Glutamatergic neuron (in vitro differentiated cells): ENCODE data around the gene MAPT. TPM values are rescaled to one million over a fixed set of nuclear protein-coding genes. Genes with fewer than 3 reads are reported as not detected.

Source experiments
- DNase-seq: peaks from one replicate; pipeline ENCODE4 v3.0.0; 2022
- H3K27ac Mint-ChIP-seq: one replicate; pipeline ENCODE4 v1.8.0; 2020; ENCODE audit warnings: mild to moderate bottlenecking, mixed read lengths, inconsistent platforms; ENCODE audit not compliant: unreplicated experiment
- H3K27me3 Mint-ChIP-seq: one replicate; pipeline ENCODE4 v1.8.0; 2020; ENCODE audit warnings: mild to moderate bottlenecking, moderate library complexity, mixed read lengths, inconsistent platforms; ENCODE audit not compliant: unreplicated experiment
- H3K36me3 Mint-ChIP-seq: one replicate; pipeline ENCODE4 v1.8.0; 2020; ENCODE audit warnings: mild to moderate bottlenecking, mixed read lengths, inconsistent platforms; ENCODE audit not compliant: unreplicated experiment
- H3K4me1 Mint-ChIP-seq: one replicate; pipeline ENCODE4 v1.8.0; 2020; ENCODE audit warnings: mild to moderate bottlenecking, low read depth, mixed read lengths, inconsistent platforms; ENCODE audit not compliant: unreplicated experiment
- H3K4me3 Mint-ChIP-seq: one replicate; pipeline ENCODE4 v1.8.0; 2020; ENCODE audit warnings: mild to moderate bottlenecking, mixed read lengths, inconsistent platforms; ENCODE audit not compliant: unreplicated experiment
- H3K9me3 Mint-ChIP-seq: one replicate; pipeline ENCODE4 v1.8.0; 2020; ENCODE audit warnings: mild to moderate bottlenecking, moderate library complexity, mixed read lengths, inconsistent platforms; ENCODE audit not compliant: unreplicated experiment
- long read RNA-seq: library from polyadenylated mRNA; unstranded; transcript quantifications from one replicate; pipeline ENCODE4 v2.0.0, GENCODE V29; 2020; ENCODE audit not compliant: unreplicated experiment
- total RNA-seq: library from RNA; stranded (reverse); fragmentation: NEBNext Ultra II Directional; extraction: Animal tissue kit (Norgen Biotek cat#: 25700); gene quantifications from one replicate; pipeline ENCODE4 v1.2.1, GENCODE V29; 2021; ENCODE audit not compliant: unreplicated experiment
- TF ChIP-seq, protein P1 (sequence below): fragments of 200-600 bp; sonication (generic); IDR thresholded peaks from one replicate; pipeline ENCODE4 v1.5.0; 2021; ENCODE audit not compliant: partially characterized antibody, unreplicated experiment

MAPT gene
- 123 TPM for total RNA-seq
- long read RNA-seq, transcript MAPT-202 (9 exons, 1,107 nt): major isoform, 26 of 41 reads
- long read RNA-seq, partial matches to known transcripts: 10 of 41 reads
- long read RNA-seq, other reads (novel, unspliced or antisense): 5 of 41 reads

DNA sequence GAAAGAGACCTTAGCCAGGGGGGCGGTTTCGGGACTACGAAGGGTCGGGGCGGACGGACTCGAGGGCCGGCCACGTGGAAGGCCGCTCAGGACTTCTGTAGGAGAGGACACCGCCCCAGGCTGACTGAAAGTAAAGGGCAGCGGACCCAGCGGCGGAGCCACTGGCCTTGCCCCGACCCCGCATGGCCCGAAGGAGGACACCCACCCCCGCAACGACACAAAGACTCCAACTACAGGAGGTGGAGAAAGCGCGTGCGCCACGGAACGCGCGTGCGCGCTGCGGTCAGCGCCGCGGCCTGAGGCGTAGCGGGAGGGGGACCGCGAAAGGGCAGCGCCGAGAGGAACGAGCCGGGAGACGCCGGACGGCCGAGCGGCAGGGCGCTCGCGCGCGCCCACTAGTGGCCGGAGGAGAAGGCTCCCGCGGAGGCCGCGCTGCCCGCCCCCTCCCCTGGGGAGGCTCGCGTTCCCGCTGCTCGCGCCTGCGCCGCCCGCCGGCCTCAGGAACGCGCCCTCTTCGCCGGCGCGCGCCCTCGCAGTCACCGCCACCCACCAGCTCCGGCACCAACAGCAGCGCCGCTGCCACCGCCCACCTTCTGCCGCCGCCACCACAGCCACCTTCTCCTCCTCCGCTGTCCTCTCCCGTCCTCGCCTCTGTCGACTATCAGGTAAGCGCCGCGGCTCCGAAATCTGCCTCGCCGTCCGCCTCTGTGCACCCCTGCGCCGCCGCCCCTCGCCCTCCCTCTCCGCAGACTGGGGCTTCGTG is at the start of gene MAPT:
Gene MAPT, plus strand, starts transcription at position 533 of the 763 bp plus-strand sequence. CDS start 67,784 bp downstream, outside the sequence.
- TF ChIP-seq, protein P1, sequence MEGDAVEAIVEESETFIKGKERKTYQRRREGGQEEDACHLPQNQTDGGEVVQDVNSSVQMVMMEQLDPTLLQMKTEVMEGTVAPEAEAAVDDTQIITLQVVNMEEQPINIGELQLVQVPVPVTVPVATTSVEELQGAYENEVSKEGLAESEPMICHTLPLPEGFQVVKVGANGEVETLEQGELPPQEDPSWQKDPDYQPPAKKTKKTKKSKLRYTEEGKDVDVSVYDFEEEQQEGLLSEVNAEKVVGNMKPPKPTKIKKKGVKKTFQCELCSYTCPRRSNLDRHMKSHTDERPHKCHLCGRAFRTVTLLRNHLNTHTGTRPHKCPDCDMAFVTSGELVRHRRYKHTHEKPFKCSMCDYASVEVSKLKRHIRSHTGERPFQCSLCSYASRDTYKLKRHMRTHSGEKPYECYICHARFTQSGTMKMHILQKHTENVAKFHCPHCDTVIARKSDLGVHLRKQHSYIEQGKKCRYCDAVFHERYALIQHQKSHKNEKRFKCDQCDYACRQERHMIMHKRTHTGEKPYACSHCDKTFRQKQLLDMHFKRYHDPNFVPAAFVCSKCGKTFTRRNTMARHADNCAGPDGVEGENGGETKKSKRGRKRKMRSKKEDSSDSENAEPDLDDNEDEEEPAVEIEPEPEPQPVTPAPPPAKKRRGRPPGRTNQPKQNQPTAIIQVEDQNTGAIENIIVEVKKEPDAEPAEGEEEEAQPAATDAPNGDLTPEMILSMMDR: peak; percentile 92
- Mint-ChIP-seq H3K4me1 (peaks cover 3% of the 10 kb centered on the region), H3K9me3 (peaks cover 8% of the 10 kb centered on the region), H3K4me3 (peak within 1 kb of the TSS; percentile 95), H3K27ac (peak within 1 kb of the TSS; percentile 84), H3K27me3 (peaks cover 22% of the 10 kb centered on the region), H3K36me3 (no peaks in the 10 kb centered on the region)
- DNase-seq: peak; percentile 95

DNA sequence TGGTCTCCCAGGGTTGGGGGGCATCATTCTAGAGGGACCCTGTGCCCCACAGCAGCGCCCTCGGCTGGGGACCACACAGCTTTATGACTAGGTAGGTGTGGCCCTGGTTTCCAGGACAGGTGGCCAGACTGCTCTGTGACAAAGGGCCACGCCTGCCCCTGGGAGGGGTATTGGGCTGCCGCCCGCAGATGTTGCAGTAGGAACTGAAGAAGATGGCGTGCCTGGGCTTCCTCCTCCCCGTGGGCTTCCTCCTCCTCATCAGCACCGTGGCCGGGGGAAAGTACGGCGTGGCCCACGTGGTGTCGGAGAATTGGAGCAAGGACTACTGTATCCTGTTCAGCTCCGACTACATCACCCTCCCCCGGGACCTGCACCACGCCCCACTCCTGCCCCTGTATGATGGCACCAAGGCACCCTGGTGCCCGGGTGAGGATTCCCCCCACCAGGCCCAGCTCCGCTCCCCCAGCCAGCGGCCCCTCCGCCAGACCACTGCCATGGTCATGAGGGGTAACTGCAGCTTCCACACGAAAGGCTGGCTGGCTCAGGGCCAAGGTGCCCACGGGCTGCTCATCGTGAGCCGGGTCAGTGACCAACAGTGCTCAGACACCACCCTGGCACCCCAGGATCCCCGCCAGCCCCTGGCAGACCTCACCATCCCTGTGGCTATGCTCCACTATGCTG is 49.5 kb upstream of the MAPT start, which contains the start of gene SPPL2C:
Gene SPPL2C, plus strand, starts transcription at position 187 of the 681 bp plus-strand sequence. Its CDS starts 26 bp downstream, at position 213.
- H3K4me1 Mint-ChIP-seq: peaks cover 12% of the 10 kb centered on the region
- DNase-seq: no peak
- no peaks in the 10 kb centered on the region for H3K27me3 Mint-ChIP-seq
- TF ChIP-seq, protein P1: no peak
- H3K9me3 Mint-ChIP-seq: peaks cover 5% of the 10 kb centered on the region
- H3K4me3 Mint-ChIP-seq: no peak within 1 kb of the TSS
- no peaks in the 10 kb centered on the region for H3K36me3 Mint-ChIP-seq
- H3K27ac Mint-ChIP-seq: no peak within 1 kb of the TSS

DNA sequence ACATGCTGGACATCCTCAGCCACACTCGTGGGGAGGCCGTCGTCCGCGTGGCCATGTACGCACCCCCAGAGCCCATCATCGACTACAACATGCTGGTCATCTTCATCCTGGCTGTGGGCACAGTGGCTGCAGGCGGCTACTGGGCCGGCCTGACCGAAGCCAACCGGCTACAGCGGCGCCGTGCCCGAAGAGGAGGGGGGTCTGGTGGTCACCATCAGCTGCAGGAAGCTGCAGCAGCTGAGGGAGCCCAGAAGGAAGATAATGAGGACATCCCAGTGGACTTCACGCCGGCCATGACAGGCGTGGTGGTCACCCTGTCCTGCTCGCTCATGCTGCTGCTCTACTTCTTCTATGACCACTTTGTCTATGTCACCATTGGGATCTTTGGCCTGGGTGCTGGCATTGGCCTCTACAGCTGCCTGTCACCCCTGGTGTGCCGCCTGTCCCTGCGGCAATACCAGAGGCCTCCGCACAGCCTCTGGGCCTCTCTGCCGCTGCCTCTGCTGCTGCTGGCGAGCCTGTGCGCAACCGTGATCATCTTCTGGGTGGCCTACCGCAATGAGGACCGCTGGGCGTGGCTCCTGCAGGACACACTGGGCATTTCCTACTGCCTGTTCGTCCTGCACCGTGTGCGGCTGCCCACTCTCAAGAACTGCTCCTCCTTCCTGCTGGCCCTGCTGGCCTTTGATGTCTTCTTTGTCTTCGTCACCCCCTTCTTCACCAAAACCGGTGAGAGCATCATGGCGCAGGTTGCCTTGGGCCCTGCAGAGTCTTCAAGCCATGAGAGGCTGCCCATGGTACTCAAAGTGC is 48.8 kb upstream of the MAPT start:
- TF ChIP-seq, protein P1: no peak
- Mint-ChIP-seq H3K4me3 (no peak overlapping the region), H3K9me3 (peaks cover 5% of the 10 kb centered on the region), H3K36me3 (no peaks in the 10 kb centered on the region), H3K27me3 (no peaks in the 10 kb centered on the region), H3K27ac (no peak overlapping the region), H3K4me1 (peaks cover 12% of the 10 kb centered on the region)
- no peak for DNase-seq

GRCh38 chr17:45846223-45846622 is 48.1 kb upstream of the MAPT start:
- DNase-seq: no peak
- peaks cover 5% of the 10 kb centered on the region for H3K9me3 Mint-ChIP-seq
- H3K36me3 Mint-ChIP-seq: no peaks in the 10 kb centered on the region
- H3K27me3 Mint-ChIP-seq: no peaks in the 10 kb centered on the region
- no peak overlapping the region for H3K27ac Mint-ChIP-seq
- TF ChIP-seq, protein P1: no peak
- H3K4me3 Mint-ChIP-seq: no peak overlapping the region
- peaks cover 12% of the 10 kb centered on the region for H3K4me1 Mint-ChIP-seq
